CD4-positive, alpha-beta T cell (primary cell): ENCODE measurements around the gene PDZRN3. TPM values are rescaled to one million over a fixed set of nuclear protein-coding genes. Genes with fewer than 3 reads are reported as not detected.

Experiments
- ATAC-seq: fragments of 200-7000 bp; cut with Tn5 transposase; one replicate; pipeline ENCODE4 v1.10.0; 2022; ENCODE audit warnings: mild to moderate bottlenecking; ENCODE audit not compliant: poor library complexity
- CTCF ChIA-PET: fragments of 350-600 bp; sonication (Branson Sonifier 250); formaldehyde crosslinking; loops from one replicate; lab custom pipeline; 2021; ENCODE audit warnings: antibody characterized with exemption, inconsistent platforms; lab: Charles Lee
- POLR2A ChIA-PET: fragments of 350-600 bp; sonication (Branson Sonifier 250); formaldehyde crosslinking; loops from one replicate; lab custom pipeline; 2021; ENCODE audit warnings: antibody characterized with exemption, inconsistent platforms; lab: Charles Lee
- DNase-seq, 14 experiments: peaks; one replicate each; pipeline ENCODE4 v3.0.0-alpha.2; 2013 to 2020; ENCODE audit warnings: mixed read lengths in 2 of 14
- H3K27ac ChIP-seq, 2 donors: one replicate each; pipeline versions ENCODE4 v1.5.1 to v1.7.0; 2013; ENCODE audit warnings: low read length in 2 of 2, low read depth in 1 of 2, mild to moderate bottlenecking in 1 of 2
- H3K27me3 ChIP-seq, 2 experiments: 1 replicate in 1 of 2; 2 replicates in 1 of 2; pipeline versions ENCODE4 v1.6.1 to v1.7.0; 2013; ENCODE audit warnings: low read length in 2 of 2, control low read depth in 1 of 2, mild to moderate bottlenecking in 1 of 2, moderate library complexity in 1 of 2; ENCODE audit not compliant: insufficient read depth in 2 of 2, control insufficient read depth in 1 of 2
- H3K36me3 ChIP-seq: one replicate; pipeline ENCODE4 v1.6.1; 2013; ENCODE audit warnings: low read length, control low read depth; ENCODE audit not compliant: insufficient read depth
- H3K4me1 ChIP-seq: one replicate; pipeline ENCODE4 v1.6.1; 2013; ENCODE audit warnings: low read length, control low read depth; ENCODE audit not compliant: insufficient read depth
- H3K4me3 ChIP-seq: one replicate; pipeline ENCODE4 v1.5.1; 2013; ENCODE audit warnings: mild to moderate bottlenecking, low read length, moderate library complexity
- H3K9me3 ChIP-seq, 2 experiments: 1 replicate in 1 of 2; 2 replicates in 1 of 2; pipeline versions ENCODE4 v1.6.1 to v1.7.0; 2013; ENCODE audit warnings: low read length in 2 of 2, mild to moderate bottlenecking in 2 of 2, control low read depth in 1 of 2, moderate library complexity in 1 of 2; ENCODE audit not compliant: control insufficient read depth in 1 of 2, insufficient read depth in 1 of 2
- H3K27ac Mint-ChIP-seq: one replicate; pipeline ENCODE4 v1.8.0; 2020; ENCODE audit warnings: mixed read lengths
- H3K27me3 Mint-ChIP-seq: one replicate; pipeline ENCODE4 v1.8.0; 2021; ENCODE audit warnings: mixed read lengths
- H3K36me3 Mint-ChIP-seq: one replicate; pipeline ENCODE4 v1.8.0; 2021; ENCODE audit warnings: low read depth, mixed read lengths
- H3K4me1 Mint-ChIP-seq: one replicate; pipeline ENCODE4 v1.8.0; 2021; ENCODE audit warnings: low read depth, mixed read lengths
- H3K4me3 Mint-ChIP-seq: one replicate; pipeline ENCODE4 v1.8.0; 2020; ENCODE audit warnings: mild to moderate bottlenecking, mixed read lengths
- H3K9me3 Mint-ChIP-seq: one replicate; pipeline ENCODE4 v1.8.0; 2020; ENCODE audit warnings: mixed read lengths
- CTCF ChIP-seq: fragments of 200-600 bp; IDR thresholded peaks from one replicate; pipeline ENCODE4 v1.8.0; 2022; ENCODE audit warnings: antibody characterized with exemption, mild to moderate bottlenecking
- intact Hi-C, 2 experiments: fragments of 100-400 bp; cut with DNase I in 1 of 2; cut with micrococcal nuclease in 1 of 2; formaldehyde crosslinking; loops; one replicate each; pipeline versions ENCODE4 v1.15.1 to v1.9.0; 2023 to 2025; cut with DNase I, micrococcal nuclease
- total RNA-seq, 174 experiments: library from RNA in 2 of 174; stranded (reverse) in 2 of 174; gene quantifications; one replicate each; pipeline ENCODE4 v1.2.3 and lab custom pipeline; 2021 to 2026

Gene PDZRN3
- total RNA-seq, 2 experiments from 2014 or later: not detected

DNA sequence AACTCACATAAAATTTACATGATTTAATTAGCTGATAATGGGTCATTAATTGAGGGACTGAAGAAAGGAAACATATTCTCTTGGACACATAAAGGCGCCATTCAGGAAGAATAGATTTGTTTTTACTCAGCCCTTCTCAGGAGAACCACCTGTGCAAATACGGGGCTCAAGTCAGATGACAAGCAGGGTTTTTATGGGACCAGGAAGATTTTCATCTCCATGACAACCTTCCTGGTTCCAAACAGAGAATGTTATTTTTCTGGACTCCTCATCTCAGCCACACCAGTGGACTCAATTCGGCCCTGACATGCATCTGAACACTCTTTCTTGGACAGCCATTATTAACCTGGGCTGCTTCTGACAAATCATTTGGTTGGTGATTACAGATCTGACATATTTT, 120.5 kb downstream of the PDZRN3 start:
- Mint-ChIP-seq H3K4me3 (no peak overlapping the region), H3K36me3 (no peaks in the 10 kb centered on the region), H3K4me1 (no peaks in the 10 kb centered on the region), H3K9me3 (no peaks in the 10 kb centered on the region), H3K27ac (no peak overlapping the region), H3K27me3 (peaks cover 31% of the 10 kb centered on the region)
- ATAC-seq: no peak
- ChIA-PET POLR2A (no interaction called here), CTCF (no interaction called here)
- Histone ChIP-seq H3K27me3 (no peaks in the 10 kb centered on the region), H3K36me3 (no peaks in the 10 kb centered on the region), H3K9me3 (no peaks in the 10 kb centered on the region), H3K27ac (no peak overlapping the region), H3K4me3 (no peak overlapping the region), H3K4me1 (no peaks in the 10 kb centered on the region)
- intact Hi-C loops: no loop called here
- DNase-seq: no peak
- TF ChIP-seq CTCF: no peak

GRCh38 chr3:73503781-73504180, 121.0 kb downstream of the PDZRN3 start:
- Mint-ChIP-seq H3K4me3 (no peak overlapping the region), H3K9me3 (no peaks in the 10 kb centered on the region), H3K4me1 (no peaks in the 10 kb centered on the region), H3K36me3 (no peaks in the 10 kb centered on the region), H3K27ac (no peak overlapping the region), H3K27me3 (peaks cover 31% of the 10 kb centered on the region)
- ATAC-seq (no peak), DNase-seq (no peak)
- CTCF ChIA-PET: no interaction called here
- H3K27ac ChIP-seq: no peak overlapping the region
- intact Hi-C loops: no loop called here
- no peaks in the 10 kb centered on the region for H3K9me3 ChIP-seq
- POLR2A ChIA-PET: no interaction called here
- TF ChIP-seq CTCF: no peak
- no peaks in the 10 kb centered on the region for H3K36me3 ChIP-seq
- no peaks in the 10 kb centered on the region for H3K27me3 ChIP-seq
- no peak overlapping the region for H3K4me3 ChIP-seq
- no peaks in the 10 kb centered on the region for H3K4me1 ChIP-seq

GRCh38 chr3:73502609-73503583, 121.8 kb downstream of the PDZRN3 start:
- no peaks in the 10 kb centered on the region for H3K4me1 Mint-ChIP-seq
- H3K4me1 ChIP-seq: no peaks in the 10 kb centered on the region
- no peaks in the 10 kb centered on the region for H3K27me3 ChIP-seq
- peaks cover 32% of the 10 kb centered on the region for H3K27me3 Mint-ChIP-seq
- no peak for ATAC-seq
- intact Hi-C loops: loop anchor here (1.0 kb wide), 1 partner anchor 402 kb away; no protein-coding TSS in a partner anchor
- peak in 13 of 14 experiments; percentile 10 to 70 (median 28) for DNase-seq
- no peak overlapping the region for H3K4me3 Mint-ChIP-seq
- H3K36me3 Mint-ChIP-seq: no peaks in the 10 kb centered on the region
- TF ChIP-seq CTCF: peak; percentile 67
- H3K27ac Mint-ChIP-seq: no peak overlapping the region
- no peaks in the 10 kb centered on the region for H3K36me3 ChIP-seq
- H3K27ac ChIP-seq: no peak overlapping the region
- no peaks in the 10 kb centered on the region for H3K9me3 Mint-ChIP-seq
- no peak overlapping the region for H3K4me3 ChIP-seq
- H3K9me3 ChIP-seq: no peaks in the 10 kb centered on the region
- ChIA-PET POLR2A (no interaction called here), CTCF (interaction anchor here (1.0 kb wide), 1 partner anchor 401 kb away, joined by 3 read pairs; no protein-coding TSS in a partner anchor)
